PC-3 (cell line): ENCODE measurements around the gene TXNDC15. TPM values are rescaled to one million over a fixed set of nuclear protein-coding genes. Genes with fewer than 3 reads are reported as not detected.
"Not testable (repeated sequence)": the region's sequence is repeated elsewhere in the genome, so short reads cannot be mapped to it uniquely, and the experiment has no call there.

Source experiments
- ATAC-seq: fragments of 200-7000 bp; cut with Tn5 transposase; 2 replicates; pipeline ENCODE4 v1.9.1; 2020; ENCODE audit warnings: mild to moderate bottlenecking, moderate library complexity
- BruUV-seq: library from RNA; stranded (reverse); fragments of 400-500 nt; replicated peaks from 2 replicates; lab custom pipeline; 2021; lab: Mats Ljungman, UMichigan
- CTCF ChIA-PET: fragments of 300-600 bp; sonication (Branson Sonifier 250); formaldehyde crosslinking; loops from one replicate; lab custom pipeline; 2022; ENCODE audit warnings: antibody characterized with exemption; lab: Charles Lee
- POLR2A ChIA-PET: fragments of 300-600 bp; sonication (Branson Sonifier 250); formaldehyde crosslinking; loops from one replicate; lab custom pipeline; 2022; ENCODE audit warnings: antibody characterized with exemption; ENCODE audit not compliant: unreplicated experiment; lab: Charles Lee
- DNase-seq: peaks from one replicate; pipeline ENCODE4 v3.0.0-alpha.2; 2015
- H2AFZ ChIP-seq: fragments of 300-600 bp; sonication (generic); 2 replicates; pipeline ENCODE4 v1.6.0; 2016; ENCODE audit warnings: antibody characterized with exemption, low read length
- H3F3A ChIP-seq: fragments of 300-600 bp; sonication (generic); one replicate; pipeline ENCODE4 v1.6.0; 2017; ENCODE audit warnings: antibody characterized with exemption, low read length, control low read depth, mild to moderate bottlenecking; ENCODE audit not compliant: unreplicated experiment
- H3K27ac ChIP-seq: fragments of 300-600 bp; sonication (generic); 2 replicates; pipeline ENCODE4 v1.5.1; 2016; ENCODE audit warnings: mild to moderate bottlenecking, low read length
- H3K27me3 ChIP-seq: fragments of 300-600 bp; sonication (generic); 2 replicates; pipeline ENCODE4 v1.6.1; 2016; ENCODE audit warnings: low read length, mixed read lengths
- H3K36me3 ChIP-seq: fragments of 300-600 bp; sonication (generic); 2 replicates; pipeline ENCODE4 v1.6.1; 2016; ENCODE audit warnings: low read depth, mixed run types, low read length, mixed read lengths
- H3K4me1 ChIP-seq: fragments of 300-600 bp; sonication (generic); 2 replicates; pipeline ENCODE4 v1.5.1; 2016; ENCODE audit warnings: low read length; ENCODE audit not compliant: insufficient read depth
- H3K4me2 ChIP-seq: fragments of 300-600 bp; sonication (generic); 2 replicates; pipeline ENCODE4 v1.6.0; 2016; ENCODE audit warnings: low read length
- H3K4me3 ChIP-seq: fragments of 300-600 bp; sonication (generic); 2 replicates; pipeline ENCODE4 v1.5.1; 2016; ENCODE audit warnings: mild to moderate bottlenecking, low read length, mixed read lengths
- H3K79me2 ChIP-seq: fragments of 300-600 bp; sonication (generic); 2 replicates; pipeline ENCODE4 v1.6.1; 2017; ENCODE audit warnings: low read length, mixed read lengths
- H3K9ac ChIP-seq: fragments of 300-600 bp; sonication (generic); 2 replicates; pipeline ENCODE4 v1.6.0; 2016; ENCODE audit warnings: mild to moderate bottlenecking, low read length
- H3K9me2 ChIP-seq: fragments of 300-600 bp; sonication (generic); replicated peaks from 2 replicates; pipeline ENCODE4 v1.6.1; 2016; ENCODE audit warnings: mixed run types, low read length, mixed read lengths
- H3K9me3 ChIP-seq: fragments of 300-600 bp; sonication (generic); 2 replicates; pipeline ENCODE4 v1.6.1; 2016; ENCODE audit warnings: low read length, mixed read lengths
- H4K20me1 ChIP-seq: fragments of 300-600 bp; sonication (generic); 2 replicates; pipeline ENCODE4 v1.6.1; 2016; ENCODE audit warnings: low read length, mixed read lengths
- CTCF ChIP-seq: fragments of 300-600 bp; sonication (generic); conservative IDR thresholded peaks from 2 replicates; pipeline ENCODE4 v1.5.1; 2017; ENCODE audit warnings: antibody characterized with exemption, low read depth, mild to moderate bottlenecking, low read length
- EZH2 ChIP-seq: fragments of 300-600 bp; sonication (generic); IDR thresholded peaks from one replicate; pipeline ENCODE4 v1.6.1; 2017; ENCODE audit warnings: antibody characterized with exemption, mild to moderate bottlenecking, low read length; ENCODE audit not compliant: unreplicated experiment
- EZH2phosphoT487 ChIP-seq: fragments of 300-600 bp; sonication (generic); IDR thresholded peaks from 2 replicates; pipeline ENCODE4 v1.6.1; 2018; ENCODE audit warnings: mild to moderate bottlenecking, antibody characterized with exemption, low read length, borderline replicate concordance
- intact Hi-C: fragments of 100-400 bp; cut with micrococcal nuclease; formaldehyde crosslinking; loops from 2 replicates; pipeline ENCODE4 v1.9.0; 2023
- total RNA-seq: library from RNA; depleted of rRNA; stranded (reverse); fragments of >200 nt; gene quantifications from 2 replicates; pipeline ENCODE4 v1.2.3, GENCODE V29; 2014

The TXNDC15 gene
- total RNA-seq, 1 experiment from 2014 or later, result 42.6 TPM

- peak; percentile 58 for ATAC-seq
These were observed 22.8 kb upstream of the TXNDC15 start for GRCh38 chr5:134851307-134851923.

GRCh38 chr5:134856465-134856864, 17.7 kb upstream of the TXNDC15 start:
- H3K27ac ChIP-seq, H3K9ac ChIP-seq, DNase-seq, H3F3A ChIP-seq, BruUV-seq, H3K4me2 ChIP-seq, CTCF ChIA-PET, H3K4me1 ChIP-seq, H3K9me3 ChIP-seq, H3K9me2 ChIP-seq, H2AFZ ChIP-seq, intact Hi-C loops, POLR2A ChIA-PET, ATAC-seq, H3K27me3 ChIP-seq, H3K4me3 ChIP-seq: not testable (repeated sequence)
- peaks cover 25% of the 10 kb centered on the region for H3K79me2 ChIP-seq
- H4K20me1 ChIP-seq, result peaks cover 13% of the 10 kb centered on the region
- H3K36me3 ChIP-seq, result peaks cover 29% of the 10 kb centered on the region

More at GRCh38 chr5:134851307-134851923, 22.8 kb upstream of the TXNDC15 start:
- H2AFZ ChIP-seq, result no peak overlapping the region
- POLR2A ChIA-PET, result no interaction called here
- H3K36me3 ChIP-seq, result peaks cover 26% of the 10 kb centered on the region
- intact Hi-C loops, result loop anchor here (2.0 kb wide), 2 partner anchors 53 to 67 kb away; partner anchors contain the start of gene PCBD2
- no peak overlapping the region for H3K4me3 ChIP-seq
- no peaks in the 10 kb centered on the region for H3K9me3 ChIP-seq
- BruUV-seq, result no TSS peak
- H3K27ac ChIP-seq, result no peak overlapping the region
- H3K4me2 ChIP-seq, result no peak overlapping the region; the same call in 1 of the 2 replicates
- CTCF ChIA-PET, result no interaction called here
- H3K4me1 ChIP-seq, result peaks cover 9% of the 10 kb centered on the region
- peaks cover 61% of the 10 kb centered on the region for H3K79me2 ChIP-seq
- H3K27me3 ChIP-seq, result no peaks in the 10 kb centered on the region
- peak; percentile 56 for DNase-seq
- no peak overlapping the region for H3K9ac ChIP-seq
- no peaks in the 10 kb centered on the region for H3K9me2 ChIP-seq
- H3F3A ChIP-seq, result peaks cover 3% of the 10 kb centered on the region
- H4K20me1 ChIP-seq, result peaks cover 17% of the 10 kb centered on the region
- TF ChIP-seq CTCF (peak; percentile 63), EZH2phosphoT487 (no peak)

- TSS peak; percentile 3 for BruUV-seq
- POLR2A ChIA-PET, result no interaction called here
These were observed 16.8 kb upstream of the TXNDC15 start for GRCh38 chr5:134857401-134857800.

More at GRCh38 chr5:134857401-134857800, 16.8 kb upstream of the TXNDC15 start:
- Histone ChIP-seq H3K4me3 (no peak overlapping the region), H2AFZ (no peak overlapping the region), H3K79me2 (peaks cover 16% of the 10 kb centered on the region), H4K20me1 (peaks cover 7% of the 10 kb centered on the region; the same call in 1 of the 2 replicates), H3K27me3 (no peaks in the 10 kb centered on the region), H3K9ac (no peak overlapping the region), H3F3A (no peaks in the 10 kb centered on the region), H3K27ac (no peak overlapping the region), H3K9me3 (no peaks in the 10 kb centered on the region), H3K9me2 (no peaks in the 10 kb centered on the region), H3K4me2 (no peak overlapping the region), H3K36me3 (peaks cover 26% of the 10 kb centered on the region), H3K4me1 (no peaks in the 10 kb centered on the region)
- intact Hi-C loops, result no loop called here
- no peak for ATAC-seq
- CTCF ChIA-PET, result no interaction called here
- no peak for TF ChIP-seq EZH2phosphoT487
- no peak for TF ChIP-seq CTCF
- no peak for TF ChIP-seq EZH2
- DNase-seq, result no peak
